Measurements from ENCODE around the gene ZNF514.
"Not testable (repeated sequence)": the region's sequence is repeated elsewhere in the genome, so short reads cannot be mapped to it uniquely, and the experiment has no call there.

Gene ZNF514

GRCh38 chr2:95159690-95160449 is at the start of gene ZNF514:
Gene ZNF514, minus strand, starts transcription at chr2:95159848. Its CDS starts 6,595 bp downstream, at chr2:95153253.
- DNase-seq, result peak; percentile 42

GRCh38 chr2:95208106-95208505 is 48.5 kb upstream of the ZNF514 start:
- DNase-seq, result no peak

DNA sequence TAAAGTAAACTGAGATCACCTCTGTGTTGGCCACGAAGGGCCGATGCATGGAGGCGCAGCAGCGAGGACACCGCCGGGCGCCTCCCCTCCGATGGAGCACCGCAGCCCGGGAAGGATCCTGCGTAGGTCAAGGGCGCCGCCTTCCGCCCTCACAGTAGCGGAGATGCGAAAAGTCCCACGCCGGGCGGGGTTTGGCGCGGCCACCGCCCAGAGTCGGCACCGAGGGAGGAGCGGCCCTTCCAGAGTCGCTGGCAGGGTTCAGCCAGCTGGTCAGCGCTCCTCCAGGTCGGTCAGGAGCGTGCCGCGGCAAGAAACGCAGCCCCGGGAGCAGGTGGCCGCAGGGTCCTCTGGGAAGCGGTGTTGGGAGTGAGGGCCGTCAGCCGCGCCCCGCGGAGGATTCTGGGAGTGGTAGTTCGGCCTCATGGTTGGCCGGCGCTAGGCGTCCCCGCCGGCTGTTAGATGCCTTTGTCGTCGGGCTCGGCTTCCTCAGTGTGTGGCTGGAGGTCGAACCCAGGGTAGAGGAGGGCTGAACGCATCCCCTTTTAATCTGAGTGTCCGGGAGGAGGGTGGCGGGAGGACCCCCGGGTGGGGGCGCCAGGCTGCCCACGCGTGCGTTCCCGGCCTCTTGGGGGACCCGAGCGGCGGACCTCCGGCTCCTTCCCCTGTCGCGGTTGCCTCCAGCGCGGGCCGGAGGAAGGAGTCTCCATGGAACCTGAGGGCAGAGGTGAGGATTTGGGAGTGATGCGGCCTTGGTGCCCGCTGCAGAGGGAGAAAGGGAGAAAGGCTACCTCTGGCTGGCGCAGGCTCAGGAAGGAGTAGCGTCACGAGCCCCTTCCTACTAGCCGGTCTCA is 47.7 kb upstream of the ZNF514 start, which contains the start of gene ZNF892:
Gene ZNF892 (plus strand): TSS at position 411 of the 851 bp plus-strand sequence. CDS start 295 bp downstream, at position 706.
- peak; percentile 62 for DNase-seq

DNA sequence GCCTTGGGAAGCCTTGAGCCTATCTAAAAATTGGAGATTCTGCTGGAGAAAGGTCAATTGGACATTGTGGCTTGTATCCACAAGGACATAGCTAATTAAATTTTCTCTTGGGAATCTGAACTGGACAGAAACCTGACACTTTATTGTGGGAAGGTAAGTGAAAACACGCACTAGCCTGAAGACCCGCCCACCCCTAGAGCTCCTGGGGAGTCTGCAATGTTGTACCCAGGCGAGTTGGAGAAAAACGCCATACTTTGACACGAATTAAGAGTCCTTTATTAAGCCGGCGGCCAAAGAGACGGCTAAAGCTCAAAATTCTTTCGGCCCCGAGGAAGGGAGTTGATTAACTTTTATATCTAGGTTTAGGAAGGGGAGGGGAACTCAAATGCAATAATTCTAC is 46.4 kb upstream of the ZNF514 start:
- DNase-seq, result no peak

DNA sequence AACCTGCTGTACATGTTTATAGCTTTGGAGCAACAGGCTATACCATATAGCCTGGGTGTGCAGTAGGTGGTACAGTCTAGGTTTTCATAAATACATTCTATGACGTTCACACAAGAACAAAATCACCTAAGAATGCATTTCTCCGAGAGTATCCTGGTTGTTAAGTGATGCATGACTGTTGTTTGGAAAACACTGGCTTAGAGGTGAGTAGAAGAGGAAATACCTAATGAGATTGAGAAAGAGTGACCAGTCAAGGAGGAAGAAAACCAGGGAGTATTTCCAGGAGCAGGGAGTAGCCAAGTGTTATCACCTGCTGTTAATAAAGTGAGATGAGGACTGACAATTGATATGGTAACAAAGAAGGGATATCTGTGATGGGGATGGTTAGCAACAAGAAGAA is 44.7 kb upstream of the ZNF514 start:
- no peak for DNase-seq

GRCh38 chr2:95203911-95204310 is 44.3 kb upstream of the ZNF514 start:
- no peak for DNase-seq

- not testable (repeated sequence) for DNase-seq
Measured at GRCh38 chr2:95192956-95193355, 33.3 kb upstream of the ZNF514 start.

GRCh38 chr2:95185973-95186372 is 26.3 kb upstream of the ZNF514 start:
- no peak for DNase-seq

DNA sequence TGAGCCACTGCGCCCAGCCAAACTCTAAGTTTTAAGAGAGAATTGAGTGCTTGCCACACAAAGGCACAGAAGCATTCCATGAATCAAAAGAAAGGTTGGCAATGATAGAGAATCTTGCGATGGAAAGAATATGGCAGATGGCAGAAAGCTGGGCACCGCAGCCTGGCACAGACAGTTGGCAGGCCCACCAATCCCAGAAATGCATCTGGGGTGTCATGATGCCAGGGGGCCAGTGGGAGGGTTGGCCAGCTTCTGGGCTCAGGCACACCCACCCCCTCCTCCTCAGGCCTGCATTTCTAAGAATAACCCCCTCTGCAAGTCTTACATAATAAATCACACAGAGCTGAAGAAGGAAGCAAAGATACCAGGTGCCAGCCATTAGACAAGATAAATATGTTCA is 25.5 kb upstream of the ZNF514 start:
- no peak for DNase-seq

- no peak for DNase-seq
Measured at GRCh38 chr2:95181774-95182173, 22.1 kb upstream of the ZNF514 start.

- DNase-seq, result no peak
Measured at GRCh38 chr2:95179451-95179850, 19.8 kb upstream of the ZNF514 start.

- DNase-seq, result no peak
Measured at GRCh38 chr2:95174031-95174542, 14.4 kb upstream of the ZNF514 start.

DNA sequence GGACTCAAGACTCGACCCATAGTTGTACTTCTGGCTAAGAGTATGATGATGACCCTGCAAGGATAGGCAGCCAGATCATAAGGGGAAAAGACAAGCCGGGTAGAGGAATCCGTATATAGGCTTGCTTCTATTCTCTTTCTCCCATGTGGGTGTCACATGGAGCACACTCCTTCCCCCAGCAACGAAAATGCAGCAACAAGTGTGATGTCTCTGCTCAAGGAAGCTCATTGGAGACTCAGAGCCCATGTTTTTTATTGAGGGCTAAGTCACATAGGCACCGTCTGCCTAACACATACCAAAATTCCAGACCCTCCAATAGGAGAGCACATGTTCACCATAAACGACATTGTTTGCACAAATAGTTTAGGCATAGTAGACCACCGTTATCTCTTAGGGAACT is 12.3 kb upstream of the ZNF514 start:
- no peak for DNase-seq

DNA sequence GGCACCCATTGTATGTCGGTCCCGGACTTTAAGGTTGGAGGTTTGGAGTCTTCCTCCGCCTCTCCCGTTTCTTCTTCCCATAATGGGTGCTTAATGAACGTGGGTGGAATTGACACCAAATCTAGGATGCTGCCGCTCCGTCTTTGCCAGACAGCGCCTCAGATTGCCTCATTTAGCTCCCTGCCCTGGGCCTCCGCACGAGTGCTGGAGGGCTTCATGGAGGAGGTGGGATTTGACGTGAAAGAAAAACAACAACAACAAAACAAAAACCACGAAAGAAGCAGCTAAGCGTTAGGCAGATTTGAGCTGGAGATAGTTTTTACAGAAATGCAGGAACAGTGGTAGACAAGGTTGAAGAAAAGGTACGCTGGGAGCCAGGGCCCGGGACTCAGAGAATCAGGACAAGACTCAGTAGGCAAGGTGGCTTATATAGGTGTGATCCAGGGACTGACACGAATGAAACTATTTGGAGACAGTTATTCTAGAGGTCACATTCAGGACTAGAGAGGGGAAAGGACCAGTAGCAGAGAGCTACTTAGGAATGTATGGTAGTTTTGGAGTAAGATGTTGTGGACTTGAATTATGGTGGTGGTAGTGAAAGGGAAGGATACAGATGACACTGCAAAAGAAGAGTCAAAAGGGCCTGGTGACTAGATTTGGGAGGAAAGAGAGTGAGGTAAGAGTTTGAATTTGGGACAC is 6.6 kb upstream of the ZNF514 start:
- no peak for DNase-seq

- peak; percentile 89 for DNase-seq
Measured at GRCh38 chr2:95165371-95166064, 5.9 kb upstream of the ZNF514 start, which contains the start of gene ZNF2. Gene ZNF2, plus strand, starts transcription at chr2:95165809. Its CDS starts 10,418 bp downstream, at chr2:95176227.

GRCh38 chr2:95165030-95165370 is 5.4 kb upstream of the ZNF514 start:
- no peak for DNase-seq

DNA sequence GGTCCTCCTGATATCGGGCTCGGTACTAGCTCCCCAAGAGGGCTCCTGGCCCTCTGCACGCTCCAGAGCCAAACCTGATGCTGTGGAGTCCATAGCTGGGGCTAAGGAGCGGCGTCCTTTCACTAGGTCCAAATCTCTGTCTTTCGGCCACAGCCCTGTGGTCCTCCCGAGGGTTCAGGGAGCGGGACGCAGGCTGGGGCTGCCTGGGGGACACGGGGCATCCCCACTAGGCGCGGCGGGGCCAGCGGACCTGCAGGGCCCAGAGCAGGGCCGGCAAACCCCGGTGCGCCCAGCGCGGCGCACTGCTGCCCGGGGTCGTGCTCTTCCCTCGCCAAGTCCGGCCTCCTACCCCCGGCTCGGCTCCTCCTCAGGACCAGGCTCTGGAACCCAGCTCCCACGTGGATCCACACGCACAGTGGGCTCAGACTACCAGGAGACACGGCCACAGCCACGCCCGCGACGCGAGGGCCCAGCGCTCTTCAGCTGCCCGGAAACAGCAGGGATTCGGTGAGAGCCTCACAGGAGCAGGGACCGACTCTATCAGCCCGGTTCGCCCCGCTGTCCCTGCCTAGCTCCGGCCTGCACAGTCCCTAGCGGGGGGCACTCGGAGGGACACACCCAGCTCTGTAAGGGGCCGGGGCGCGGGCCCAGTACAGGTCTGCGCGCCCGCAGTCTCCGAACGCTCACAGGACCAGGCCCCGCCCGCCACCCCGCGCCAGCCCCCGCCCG is 593 bp downstream of the ZNF514 start:
- peak; percentile 1 for DNase-seq

- DNase-seq, result no peak
Measured at GRCh38 chr2:95158441-95158840, 1.2 kb downstream of the ZNF514 start.

- no peak for DNase-seq
Measured at GRCh38 chr2:95149397-95149984, 10.2 kb downstream of the ZNF514 start.

DNA sequence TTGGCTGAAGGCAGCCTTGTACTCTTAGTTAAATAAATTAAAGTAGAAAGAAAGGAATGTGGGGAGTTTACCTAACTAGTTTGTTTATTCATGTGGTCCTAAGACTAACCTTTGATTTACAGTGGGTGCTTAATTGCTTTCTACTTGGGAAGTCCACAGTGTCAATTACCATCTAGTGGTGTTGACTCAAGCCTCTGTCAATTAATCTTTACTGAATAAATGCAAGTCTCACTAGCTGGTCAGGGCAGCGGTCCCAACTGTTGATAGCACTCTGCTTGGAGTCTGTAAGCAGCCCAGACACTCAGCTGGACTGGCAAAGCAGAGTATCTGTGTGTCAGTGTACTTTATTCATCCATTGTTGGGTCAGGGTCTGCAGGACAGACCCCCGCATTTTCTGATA is 15.8 kb downstream of the ZNF514 start:
- no peak for DNase-seq

- DNase-seq, result no peak
Measured at GRCh38 chr2:95138702-95139101, 20.9 kb downstream of the ZNF514 start.
